Measurements from ENCODE around the gene CACNB2.

GRCh38 chr10:18140957-18141845, 977 bp downstream of the CACNB2 start:
- no peak for TF ChIP-seq CTCF (IDR thresholded peaks at IDR 0.05)
- no peak for TF ChIP-seq NR1H2 (CRISPR knock-in tag; IDR thresholded peaks at IDR 0.05)
- TF ChIP-seq USF2 (CRISPR knock-in tag; IDR thresholded peaks at IDR 0.05): no peak
- no peak for TF ChIP-seq CBFB (CRISPR knock-in tag; IDR thresholded peaks at IDR 0.05; ENCODE audit: low read depth)
- no peak; the same call in 1 of the 2 replicates for TF ChIP-seq KAT7 (CRISPR knock-in tag; IDR thresholded peaks at IDR 0.05; ENCODE audit: borderline replicate concordance)
- TF ChIP-seq ZNF138 (CRISPR knock-in tag; conservative IDR thresholded peaks at IDR 0.05): no peak
- no peak for TF ChIP-seq NR3C1 (CRISPR knock-in tag; conservative IDR thresholded peaks at IDR 0.05; ENCODE audit: low read depth)
- no peak for TF ChIP-seq NR2C2 (CRISPR knock-in tag; IDR thresholded peaks at IDR 0.05)
- TF ChIP-seq TEAD4 (CRISPR knock-in tag; IDR thresholded peaks at IDR 0.05): no peak
- TF ChIP-seq ZBTB21 (CRISPR knock-in tag; IDR thresholded peaks at IDR 0.05; ENCODE audit: borderline replicate concordance): no peak
- TF ChIP-seq ATF2 (CRISPR knock-in tag; IDR thresholded peaks at IDR 0.05; ENCODE audit: borderline replicate concordance, low read depth): no peak
- TF ChIP-seq MAX (CRISPR knock-in tag; IDR thresholded peaks at IDR 0.05): 0 out of 2 replicates have a peak, but pooled peaks have one; percentile 14
- no peak for TF ChIP-seq ZNF232 (CRISPR knock-in tag; IDR thresholded peaks at IDR 0.05)
- TF ChIP-seq TP53 (CRISPR knock-in tag; IDR thresholded peaks at IDR 0.05): no peak
